Caco-2 (cell line): ENCODE data around the gene MORN1. TPM values are rescaled to one million over a fixed set of nuclear protein-coding genes. Genes with fewer than 3 reads are reported as not detected.

Experiments used
- BruUV-seq: library from RNA; stranded (reverse); fragments of 400-500 nt; replicated peaks from 2 replicates; lab custom pipeline; 2021; lab: Mats Ljungman, UMichigan
- CTCF ChIA-PET: fragments of 300-600 bp; sonication (Branson Sonifier 250); formaldehyde crosslinking; loops from one replicate; lab custom pipeline; 2022; ENCODE audit warnings: antibody characterized with exemption; lab: Charles Lee
- POLR2A ChIA-PET: fragments of 300-600 bp; sonication (Branson Sonifier 250); formaldehyde crosslinking; loops from one replicate; lab custom pipeline; 2022; ENCODE audit warnings: antibody characterized with exemption; lab: Charles Lee
- DNase-seq, 2 experiments: peaks; one replicate each; pipeline versions ENCODE4 v3.0.0 to v3.0.0-alpha.2; 2020 to 2022
- H3K27me3 ChIP-seq: replicated peaks from 2 replicates; pipeline ENCODE4 v1.6.0; 2011; ENCODE audit warnings: low read length; ENCODE audit not compliant: control insufficient read depth, insufficient read depth
- H3K36me3 ChIP-seq: 2 replicates; pipeline ENCODE4 v1.5.1; 2011; ENCODE audit warnings: low read length; ENCODE audit not compliant: control insufficient read depth, insufficient read depth
- H3K4me1 ChIP-seq: fragments of 250-450 bp; sonication (Bioruptor Pico); 2 replicates; pipeline ENCODE4 v1.5.1; 2020; ENCODE audit warnings: mild to moderate bottlenecking
- H3K4me3 ChIP-seq: 2 replicates; pipeline ENCODE4 v1.5.1; 2011; ENCODE audit warnings: low read depth, mild to moderate bottlenecking, control low read depth, low read length
- H3K9me3 ChIP-seq: fragments of 250-450 bp; sonication (Bioruptor Pico); 2 replicates; pipeline ENCODE4 v1.5.1; 2020; ENCODE audit warnings: mild to moderate bottlenecking, moderate library complexity
- H3K27ac Mint-ChIP-seq: one replicate; pipeline ENCODE4 v1.8.0; 2022; ENCODE audit warnings: mixed read lengths; ENCODE audit not compliant: unreplicated experiment
- H3K27me3 Mint-ChIP-seq: one replicate; pipeline ENCODE4 v1.8.0; 2022; ENCODE audit warnings: mixed read lengths; ENCODE audit not compliant: insufficient read depth, unreplicated experiment
- H3K36me3 Mint-ChIP-seq: one replicate; pipeline ENCODE4 v1.8.0; 2022; ENCODE audit warnings: mild to moderate bottlenecking, mixed read lengths; ENCODE audit not compliant: insufficient read depth, unreplicated experiment
- H3K4me1 Mint-ChIP-seq: one replicate; pipeline ENCODE4 v1.8.0; 2022; ENCODE audit warnings: low read depth, mixed read lengths; ENCODE audit not compliant: unreplicated experiment
- H3K4me3 Mint-ChIP-seq: one replicate; pipeline ENCODE4 v1.8.0; 2022; ENCODE audit warnings: mild to moderate bottlenecking, moderate library complexity, mixed read lengths; ENCODE audit not compliant: unreplicated experiment
- H3K9me3 Mint-ChIP-seq: one replicate; pipeline ENCODE4 v1.8.0; 2022; ENCODE audit warnings: mixed read lengths; ENCODE audit not compliant: unreplicated experiment
- intact Hi-C: fragments of 100-400 bp; cut with micrococcal nuclease; formaldehyde crosslinking; loops from one replicate; pipeline ENCODE4 v1.10.0; 2022; ENCODE audit not compliant: unreplicated experiment
- total RNA-seq: library from RNA; stranded (reverse); gene quantifications from 2 replicates; pipeline ENCODE4 v1.2.3, GENCODE V29; 2022
- TF ChIP-seq, protein P1 (sequence below), 2 experiments: fragments of 200-600 bp in 1 of 2; IDR thresholded peaks; 1 replicate in 1 of 2; 2 replicates in 1 of 2; pipeline versions ENCODE4 v1.5.1 to v1.8.0; 2011 to 2022; ENCODE audit warnings: antibody characterized with exemption in 1 of 2, control low read depth in 1 of 2, inconsistent platforms in 1 of 2, low read depth in 1 of 2, low read length in 1 of 2, mild to moderate bottlenecking in 1 of 2, moderate library complexity in 1 of 2; ENCODE audit not compliant: insufficient read depth in 1 of 2, severe bottlenecking in 1 of 2, unreplicated experiment in 1 of 2

Gene MORN1
- total RNA-seq, 1 experiment from 2014 or later, result 8.6 TPM

DNA sequence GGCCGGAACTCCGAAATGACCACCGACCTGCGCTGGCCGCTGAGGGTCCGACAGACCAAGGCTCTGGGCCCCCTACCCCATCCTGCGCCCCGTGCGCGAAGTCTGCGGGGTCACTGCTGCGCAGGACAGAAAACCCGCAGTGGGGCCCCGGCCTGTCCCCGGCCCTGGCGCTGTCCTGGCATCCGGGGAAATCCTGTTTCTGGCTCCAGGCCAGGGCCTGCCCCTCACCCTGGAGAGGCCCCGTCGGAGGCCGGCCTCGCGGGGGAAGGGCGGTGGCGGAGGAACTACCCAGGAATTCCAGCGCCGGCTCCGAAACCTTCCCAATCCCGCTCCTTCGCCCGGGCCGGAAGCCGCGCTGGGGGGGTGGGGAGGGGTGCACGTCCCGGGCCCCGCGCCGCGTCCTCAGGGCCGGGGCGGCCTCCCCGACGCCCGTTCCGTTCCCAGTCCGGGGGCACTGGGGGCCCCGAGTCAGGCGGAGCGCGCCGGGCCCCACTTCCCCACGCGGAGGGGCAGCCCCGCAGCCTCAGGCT, 77.0 kb downstream of the MORN1 start:
- H3K36me3 Mint-ChIP-seq, result peaks cover 5% of the 10 kb centered on the region
- no peaks in the 10 kb centered on the region for H3K9me3 Mint-ChIP-seq
- H3K4me1 ChIP-seq, result peaks cover 21% of the 10 kb centered on the region; the same call in 1 of the 2 replicates
- no peaks in the 10 kb centered on the region for H3K27me3 ChIP-seq
- POLR2A ChIA-PET, result interaction anchor here (1.2 kb wide), 1 partner anchor 119 kb away, joined by 3 read pairs; the partner anchor contains the start of gene FAAP20
- peak overlapping the region; percentile 11 for H3K4me3 Mint-ChIP-seq
- BruUV-seq, result TSS peak; percentile 77
- intact Hi-C loops, result loop anchor here (10.0 kb wide), 2 partner anchors 60 to 90 kb away; partner anchors contain the start of gene SKI
- CTCF ChIA-PET, result interaction anchor here (1.3 to 1.9 kb wide), 3 partner anchors 110 to 125 kb away, joined by 3 to 10 read pairs (median 4); partner anchors contain the start of gene FAAP20
- no peaks in the 10 kb centered on the region for H3K36me3 ChIP-seq
- peak overlapping the region; percentile 51 for H3K4me3 ChIP-seq
- H3K4me1 Mint-ChIP-seq, result no peaks in the 10 kb centered on the region
- peak; percentile 73 to 74 for DNase-seq
- H3K27ac Mint-ChIP-seq, result no peak overlapping the region
- H3K9me3 ChIP-seq, result no peaks in the 10 kb centered on the region
- TF ChIP-seq, protein P1, sequence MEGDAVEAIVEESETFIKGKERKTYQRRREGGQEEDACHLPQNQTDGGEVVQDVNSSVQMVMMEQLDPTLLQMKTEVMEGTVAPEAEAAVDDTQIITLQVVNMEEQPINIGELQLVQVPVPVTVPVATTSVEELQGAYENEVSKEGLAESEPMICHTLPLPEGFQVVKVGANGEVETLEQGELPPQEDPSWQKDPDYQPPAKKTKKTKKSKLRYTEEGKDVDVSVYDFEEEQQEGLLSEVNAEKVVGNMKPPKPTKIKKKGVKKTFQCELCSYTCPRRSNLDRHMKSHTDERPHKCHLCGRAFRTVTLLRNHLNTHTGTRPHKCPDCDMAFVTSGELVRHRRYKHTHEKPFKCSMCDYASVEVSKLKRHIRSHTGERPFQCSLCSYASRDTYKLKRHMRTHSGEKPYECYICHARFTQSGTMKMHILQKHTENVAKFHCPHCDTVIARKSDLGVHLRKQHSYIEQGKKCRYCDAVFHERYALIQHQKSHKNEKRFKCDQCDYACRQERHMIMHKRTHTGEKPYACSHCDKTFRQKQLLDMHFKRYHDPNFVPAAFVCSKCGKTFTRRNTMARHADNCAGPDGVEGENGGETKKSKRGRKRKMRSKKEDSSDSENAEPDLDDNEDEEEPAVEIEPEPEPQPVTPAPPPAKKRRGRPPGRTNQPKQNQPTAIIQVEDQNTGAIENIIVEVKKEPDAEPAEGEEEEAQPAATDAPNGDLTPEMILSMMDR (IDR thresholded peaks at IDR 0.05; ENCODE audit: insufficient read depth in 1 of 2, low read depth in 1 of 2, low read length in 1 of 2, severe bottlenecking in 1 of 2, unreplicated experiment in 1 of 2), result no peak
- H3K27me3 Mint-ChIP-seq, result no peaks in the 10 kb centered on the region

DNA sequence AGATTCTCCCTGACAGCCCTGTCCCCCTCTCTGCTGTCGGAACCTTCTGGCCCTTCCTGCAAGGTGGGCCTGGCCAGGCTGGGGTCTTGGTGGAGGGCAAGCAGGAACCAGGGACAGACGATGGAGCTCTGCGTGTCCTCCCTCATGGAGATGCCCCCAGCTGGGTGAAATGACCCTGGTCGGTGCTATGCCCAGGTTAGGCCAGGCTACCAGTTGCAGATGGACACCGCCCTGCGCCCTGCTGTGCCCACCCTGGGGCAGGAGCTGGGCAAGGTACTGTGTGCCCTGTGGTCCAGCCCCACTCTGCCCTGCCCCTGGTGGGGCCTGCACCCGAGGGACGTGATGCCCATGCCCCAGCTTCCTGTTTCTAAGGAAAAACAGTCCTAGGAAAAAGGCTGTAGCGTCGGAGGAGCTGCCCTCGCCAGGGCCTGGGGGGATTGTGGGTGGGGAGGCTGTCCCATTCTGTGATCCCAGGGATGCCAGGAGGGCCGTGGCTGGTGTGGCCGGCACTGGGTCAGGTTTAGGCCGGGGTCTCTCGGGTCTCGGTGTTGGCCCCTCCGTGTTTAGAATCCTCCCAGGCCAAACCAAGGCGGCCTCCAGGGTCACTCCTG, 77.6 kb downstream of the MORN1 start:
- CTCF ChIA-PET, result interaction anchor here (1.9 kb wide), 1 partner anchor 119 kb away, joined by 10 read pairs; the partner anchor contains the start of gene FAAP20
- no peaks in the 10 kb centered on the region for H3K27me3 Mint-ChIP-seq
- H3K4me1 Mint-ChIP-seq, result no peaks in the 10 kb centered on the region
- no peak for DNase-seq
- H3K9me3 Mint-ChIP-seq, result no peaks in the 10 kb centered on the region
- H3K4me1 ChIP-seq, result peaks cover 21% of the 10 kb centered on the region; the same call in 1 of the 2 replicates
- no peaks in the 10 kb centered on the region for H3K9me3 ChIP-seq
- peaks cover 5% of the 10 kb centered on the region for H3K36me3 Mint-ChIP-seq
- no peak overlapping the region for H3K27ac Mint-ChIP-seq
- TF ChIP-seq, protein P1 (IDR thresholded peaks at IDR 0.05; ENCODE audit: insufficient read depth in 1 of 2, low read depth in 1 of 2, low read length in 1 of 2, severe bottlenecking in 1 of 2, unreplicated experiment in 1 of 2), result no peak
- no peaks in the 10 kb centered on the region for H3K36me3 ChIP-seq
- H3K4me3 ChIP-seq, result peak overlapping the region; percentile 51
- peak overlapping the region; percentile 11 for H3K4me3 Mint-ChIP-seq
- no peaks in the 10 kb centered on the region for H3K27me3 ChIP-seq
- BruUV-seq, result no TSS peak
- POLR2A ChIA-PET, result interaction anchor here (1.2 kb wide), 1 partner anchor 119 kb away, joined by 3 read pairs; the partner anchor contains the start of gene FAAP20
- intact Hi-C loops, result loop anchor here (10.0 kb wide), 2 partner anchors 59 to 89 kb away; partner anchors contain the start of gene SKI

DNA sequence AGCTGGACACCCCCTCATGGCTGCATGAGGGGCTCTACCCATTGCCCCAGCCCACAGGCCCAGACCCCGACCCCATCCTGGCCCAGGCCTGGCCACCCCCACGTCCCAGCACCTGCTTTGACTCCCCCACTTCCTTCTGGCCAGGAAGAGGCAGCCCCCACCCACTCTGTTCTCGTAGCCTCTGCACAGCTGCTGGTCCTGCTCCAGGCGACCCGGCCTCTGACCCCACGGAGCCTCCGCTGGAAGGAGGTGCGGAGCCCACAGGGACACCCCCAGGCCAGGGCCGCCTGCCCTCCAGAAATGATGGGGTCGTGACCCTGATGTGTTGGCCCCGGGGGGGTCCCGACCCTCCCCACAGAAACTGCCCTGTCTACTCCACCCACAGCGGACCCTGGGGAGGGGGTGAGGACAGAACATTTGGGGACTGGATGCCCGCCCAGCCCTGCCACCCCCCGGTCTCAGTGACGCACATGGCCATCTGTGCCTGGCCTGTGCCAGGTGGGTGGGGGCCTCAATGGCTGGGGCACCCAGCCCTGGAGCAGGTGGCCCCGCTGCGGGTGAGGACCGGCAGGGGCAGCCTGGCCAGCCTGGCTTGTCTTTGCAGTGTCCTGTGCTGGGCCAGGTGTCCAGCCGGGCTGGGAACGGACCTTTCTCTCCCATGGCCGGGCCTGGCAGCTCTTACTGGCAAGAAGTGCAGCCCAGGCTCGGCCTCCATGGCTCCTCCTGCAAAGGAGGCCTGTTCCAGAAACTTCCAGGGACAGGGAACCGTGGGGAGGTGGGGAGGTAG, 78.6 kb downstream of the MORN1 start:
- ChIA-PET CTCF (interaction anchor here (0.6 to 1.3 kb wide), 2 partner anchors 13 to 69 kb away, joined by 4 to 5 read pairs; no protein-coding TSS in a partner anchor), POLR2A (interaction anchor here (1.2 kb wide), 1 partner anchor 118 kb away, joined by 3 read pairs; the partner anchor contains the start of gene FAAP20)
- Histone ChIP-seq H3K4me1 (peaks cover 21% of the 10 kb centered on the region; the same call in 1 of the 2 replicates), H3K4me3 (no peak overlapping the region), H3K27me3 (no peaks in the 10 kb centered on the region), H3K9me3 (no peaks in the 10 kb centered on the region), H3K36me3 (no peaks in the 10 kb centered on the region)
- Mint-ChIP-seq H3K4me1 (no peaks in the 10 kb centered on the region), H3K9me3 (no peaks in the 10 kb centered on the region), H3K27ac (no peak overlapping the region), H3K27me3 (no peaks in the 10 kb centered on the region), H3K4me3 (no peak overlapping the region), H3K36me3 (peaks cover 10% of the 10 kb centered on the region)
- intact Hi-C loops, result loop anchor here (10.0 kb wide), 2 partner anchors 58 to 88 kb away; partner anchors contain the start of gene SKI
- no TSS peak for BruUV-seq
- no peak for DNase-seq
- TF ChIP-seq, protein P1 (IDR thresholded peaks at IDR 0.05; ENCODE audit: insufficient read depth in 1 of 2, low read depth in 1 of 2, low read length in 1 of 2, severe bottlenecking in 1 of 2, unreplicated experiment in 1 of 2), result no peak
